H9 (cell line): ENCODE data around the gene THOP1. TPM values are rescaled to one million over a fixed set of nuclear protein-coding genes. Genes with fewer than 3 reads are reported as not detected.

Experiments used
- DNase-seq: peaks from one replicate; pipeline ENCODE4 v3.0.0-alpha.2; 2017
- H2AFZ ChIP-seq: one replicate; pipeline ENCODE4 v1.6.1; 2013; ENCODE audit warnings: mild to moderate bottlenecking, low read length, control low read depth, moderate library complexity
- H2AK5ac ChIP-seq: 2 replicates; pipeline ENCODE4 v1.6.1; 2013; ENCODE audit warnings: low read length, control low read depth, mixed read lengths; ENCODE audit not compliant: insufficient read length
- H2BK120ac ChIP-seq: one replicate; pipeline ENCODE4 v1.6.1; 2013; ENCODE audit warnings: low read depth, mild to moderate bottlenecking, low read length, control low read depth, inconsistent platforms; ENCODE audit not compliant: poor library complexity, severe bottlenecking
- H2BK12ac ChIP-seq: 2 replicates; pipeline ENCODE4 v1.6.1; 2013; ENCODE audit warnings: low read length, control low read depth, mixed read lengths, low read depth; ENCODE audit not compliant: insufficient read length
- H2BK15ac ChIP-seq: 2 replicates; pipeline ENCODE4 v1.6.1; 2013; ENCODE audit warnings: low read depth, low read length, control low read depth
- H2BK20ac ChIP-seq: one replicate; pipeline ENCODE4 v1.6.1; 2013; ENCODE audit warnings: low read depth, mild to moderate bottlenecking, low read length, control low read depth, inconsistent platforms; ENCODE audit not compliant: poor library complexity, severe bottlenecking
- H2BK5ac ChIP-seq: 2 replicates; pipeline ENCODE4 v1.6.1; 2013; ENCODE audit warnings: low read length, control low read depth, mixed read lengths; ENCODE audit not compliant: insufficient read length
- H3K14ac ChIP-seq: 2 replicates; pipeline ENCODE4 v1.6.1; 2013; ENCODE audit warnings: low read length, control low read depth; ENCODE audit not compliant: insufficient read depth
- H3K18ac ChIP-seq: 2 replicates; pipeline ENCODE4 v1.6.1; 2013; ENCODE audit warnings: low read depth, mild to moderate bottlenecking, mixed read lengths, low read length, control low read depth; ENCODE audit not compliant: insufficient read length
- H3K23ac ChIP-seq: 2 replicates; pipeline ENCODE4 v1.6.1; 2013; ENCODE audit warnings: low read length, control low read depth, mixed read lengths, low read depth; ENCODE audit not compliant: insufficient read length
- H3K23me2 ChIP-seq: 2 replicates; pipeline ENCODE4 v1.6.1; 2013; ENCODE audit warnings: low read depth, mild to moderate bottlenecking, mixed read lengths, low read length, control low read depth; ENCODE audit not compliant: insufficient read length, poor library complexity, severe bottlenecking
- H3K27ac ChIP-seq: 2 replicates; pipeline ENCODE4 v1.5.1; 2013; ENCODE audit warnings: low read length, control low read depth, mixed read lengths, low read depth; ENCODE audit not compliant: insufficient read length
- H3K27me3 ChIP-seq: 2 replicates; pipeline ENCODE4 v1.6.1; 2013; ENCODE audit warnings: low read length, control low read depth, inconsistent platforms; ENCODE audit not compliant: insufficient read depth
- H3K4ac ChIP-seq: 2 replicates; pipeline ENCODE4 v1.6.1; 2013; ENCODE audit warnings: low read depth, mild to moderate bottlenecking, control low read depth, inconsistent platforms, low read length, moderate library complexity
- H3K4me1 ChIP-seq: 2 replicates; pipeline ENCODE4 v1.6.1; 2013; ENCODE audit warnings: low read length, control low read depth, inconsistent platforms; ENCODE audit not compliant: insufficient read depth
- H3K4me2 ChIP-seq: 2 replicates; pipeline ENCODE4 v1.6.1; 2013; ENCODE audit warnings: low read length, control low read depth, mixed read lengths; ENCODE audit not compliant: insufficient read length, insufficient read depth
- H3K56ac ChIP-seq: 2 replicates; pipeline ENCODE4 v1.6.1; 2013; ENCODE audit warnings: low read depth, mild to moderate bottlenecking, mixed read lengths, low read length, control low read depth; ENCODE audit not compliant: insufficient read length
- H3K79me1 ChIP-seq: 2 replicates; pipeline ENCODE4 v1.6.1; 2013; ENCODE audit warnings: low read depth, mild to moderate bottlenecking, moderate library complexity, low read length, control low read depth, inconsistent platforms; ENCODE audit not compliant: insufficient read depth, poor library complexity, severe bottlenecking
- H3K79me2 ChIP-seq: 2 replicates; pipeline ENCODE4 v1.6.1; 2013; ENCODE audit warnings: low read length, control low read depth, inconsistent platforms; ENCODE audit not compliant: insufficient read depth
- H3K9ac ChIP-seq: 2 replicates; pipeline ENCODE4 v1.6.1; 2013; ENCODE audit warnings: low read length, control low read depth, mixed read lengths; ENCODE audit not compliant: insufficient read length; ENCODE audit errors: extremely low read depth
- H3K9me3 ChIP-seq: one replicate; pipeline ENCODE4 v1.6.1; 2013; ENCODE audit warnings: low read depth, low read length, inconsistent platforms; ENCODE audit not compliant: control insufficient read depth
- H3T11ph ChIP-seq: one replicate; pipeline ENCODE4 v1.6.1; 2013; ENCODE audit warnings: mild to moderate bottlenecking, low read length, control low read depth, inconsistent platforms
- H4K20me1 ChIP-seq: one replicate; pipeline ENCODE4 v1.6.1; 2013; ENCODE audit not compliant: control insufficient read depth, insufficient read length, insufficient read depth
- H4K5ac ChIP-seq: 2 replicates; pipeline ENCODE4 v1.6.1; 2013; ENCODE audit warnings: low read depth, mild to moderate bottlenecking, mixed read lengths, low read length, control low read depth; ENCODE audit not compliant: insufficient read length
- H4K8ac ChIP-seq: replicated peaks from 2 replicates; pipeline ENCODE4 v1.6.1; 2013; ENCODE audit warnings: low read length, control low read depth, mixed read lengths, low read depth; ENCODE audit not compliant: insufficient read length
- H4K91ac ChIP-seq: 2 replicates; pipeline ENCODE4 v1.6.1; 2013; ENCODE audit warnings: low read depth, mild to moderate bottlenecking, moderate library complexity, mixed read lengths, low read length, control low read depth; ENCODE audit not compliant: insufficient read length
- H3K27ac Mint-ChIP-seq, 3 experiments: 2 replicates in 2 of 3; 3 replicates in 1 of 3; pipeline ENCODE4 v1.8.0; 2020 to 2021; ENCODE audit warnings: mixed read lengths in 3 of 3, mild to moderate bottlenecking in 1 of 3, moderate library complexity in 1 of 3
- H3K27me3 Mint-ChIP-seq: 2 replicates; pipeline ENCODE4 v1.8.0; 2021; ENCODE audit warnings: low read depth, mild to moderate bottlenecking, moderate library complexity, mixed read lengths
- H3K36me3 Mint-ChIP-seq, 3 experiments: 2 replicates in 2 of 3; 3 replicates in 1 of 3; pipeline ENCODE4 v1.8.0; 2020 to 2021; ENCODE audit warnings: low read depth in 3 of 3, mixed read lengths in 3 of 3; ENCODE audit not compliant: insufficient read depth in 1 of 3
- H3K4me1 Mint-ChIP-seq, 2 experiments: 2 replicates each; pipeline ENCODE4 v1.8.0; 2020; ENCODE audit warnings: mixed read lengths in 2 of 2
- H3K4me3 Mint-ChIP-seq, 2 experiments: 2 replicates in 1 of 2; 3 replicates in 1 of 2; pipeline ENCODE4 v1.8.0; 2020 to 2021; ENCODE audit warnings: mild to moderate bottlenecking in 2 of 2, mixed read lengths in 2 of 2, moderate library complexity in 1 of 2
- H3K9me3 Mint-ChIP-seq, 2 experiments: 2 replicates in 1 of 2; 3 replicates in 1 of 2; pipeline ENCODE4 v1.8.0; 2020; ENCODE audit warnings: mild to moderate bottlenecking in 2 of 2, mixed read lengths in 2 of 2, moderate library complexity in 1 of 2
- CTCF ChIP-seq: fragments of 200-600 bp; sonication (generic); conservative IDR thresholded peaks from 3 replicates; pipeline ENCODE4 v1.8.0; 2021; ENCODE audit warnings: antibody characterized with exemption, mild to moderate bottlenecking
- WGBS: extraction: QIAGEN DNeasy Blood & Tissue Kit; methylation state at CpG from one replicate; pipeline ENCODE4 v1.1.7; 2013; ENCODE audit warnings: missing lambda C conversion rate, low lambda C conversion rate, mixed read lengths; ENCODE audit not compliant: insufficient read length; ENCODE audit errors: extremely low coverage; 5-methylcytosine and 5-hydroxymethylcytosine counted together
- total RNA-seq: library from RNA; stranded (reverse); gene quantifications from 2 replicates; pipeline ENCODE4 v1.2.1, GENCODE V29; 2021

The THOP1 gene
- total RNA-seq, 1 experiment from 2014 or later = 150 TPM

DNA sequence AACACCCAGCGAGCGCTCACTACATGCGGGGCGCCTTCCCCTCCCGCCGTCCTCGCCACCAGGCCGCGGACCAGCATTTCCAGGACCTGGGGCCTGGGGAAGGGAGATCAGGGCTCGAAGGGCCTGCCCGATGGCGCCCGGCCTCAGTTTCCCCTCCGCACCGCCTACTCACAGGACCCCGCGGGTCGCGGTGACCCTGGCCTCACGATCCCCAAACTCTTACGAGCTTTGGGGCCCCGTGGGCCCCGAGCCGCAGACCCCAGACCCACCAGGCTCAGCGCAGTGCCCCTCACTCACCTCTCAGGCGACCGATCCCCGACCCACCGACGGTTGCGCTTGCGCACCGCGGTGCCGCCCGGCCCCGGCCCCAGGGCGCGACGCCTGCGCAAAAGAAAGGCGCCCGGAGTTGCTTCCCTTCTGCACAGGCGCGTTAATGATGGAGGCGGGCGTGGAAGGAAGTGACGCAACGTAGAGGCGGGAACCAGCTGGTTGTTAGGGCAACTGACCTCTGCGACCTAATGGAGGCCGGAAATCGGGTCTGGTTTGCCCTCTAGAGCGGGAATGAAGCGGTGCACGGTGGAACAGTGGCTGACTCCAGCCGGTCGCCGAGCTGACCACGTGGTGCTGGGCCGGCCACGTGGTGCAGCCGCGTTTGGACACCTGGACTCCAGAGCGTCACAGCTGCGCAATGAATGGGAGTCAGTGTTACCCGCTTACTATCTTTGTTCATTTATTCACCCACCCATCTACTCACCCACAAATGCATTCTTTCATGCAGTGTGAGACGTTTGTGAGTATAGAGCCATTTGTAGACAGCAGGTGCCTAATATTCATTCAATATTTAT is 2.1 kb upstream of the THOP1 start, which contains the start of gene SGTA:
TSS of gene SGTA (minus strand) at position 338 of the 845 bp plus-strand sequence. CDS start 14,205 bp downstream, outside the sequence.
- Histone ChIP-seq H3K79me1 (peaks cover 13% of the 10 kb centered on the region), H4K91ac (no peak within 1 kb of the TSS), H3T11ph (no peak within 1 kb of the TSS), H3K4me2 (peak within 1 kb of the TSS; percentile 82), H3K14ac (peak within 1 kb of the TSS; percentile 57; the same call in 1 of the 2 replicates), H3K9me3 (no peaks in the 10 kb centered on the region), H4K5ac (no peak within 1 kb of the TSS), H2BK5ac (no peak within 1 kb of the TSS), H3K4me1 (no peaks in the 10 kb centered on the region), H4K20me1 (no peaks in the 10 kb centered on the region), H3K9ac (peak within 1 kb of the TSS; percentile 80), H3K27ac (no peak within 1 kb of the TSS), H3K4ac (no peak within 1 kb of the TSS), H3K56ac (no peak within 1 kb of the TSS), H2AFZ (no peak within 1 kb of the TSS), H2BK20ac (no peak within 1 kb of the TSS), H3K18ac (peak within 1 kb of the TSS; percentile 52), H2BK120ac (no peak within 1 kb of the TSS), H3K23me2 (peaks cover 11% of the 10 kb centered on the region), H3K23ac (no peak within 1 kb of the TSS), H2BK12ac (no peak within 1 kb of the TSS), H2BK15ac (no peak within 1 kb of the TSS), H3K27me3 (no peaks in the 10 kb centered on the region), H3K79me2 (peaks cover 51% of the 10 kb centered on the region), H4K8ac (no peak within 1 kb of the TSS), H2AK5ac (no peak within 1 kb of the TSS)
- H3K9me3 Mint-ChIP-seq = peaks cover 0 to 4% of the 10 kb centered on the region in 2 experiments; a peak in 1 of 5 replicates
- no CpG with 5 or more reads among the region's 68 CpGs for WGBS
- TF ChIP-seq CTCF = peak; percentile 55
- peak; percentile 99 for DNase-seq
- H3K4me1 Mint-ChIP-seq = peaks cover 14 to 32% of the 10 kb centered on the region in 2 experiments
- H3K36me3 Mint-ChIP-seq = peaks cover 13 to 36% (median 28%) of the 10 kb centered on the region in 3 experiments
- peak within 1 kb of the TSS; percentile 65 to 96 (median 95); a peak in 6 of 7 replicates for H3K27ac Mint-ChIP-seq
- H3K4me3 Mint-ChIP-seq = peak within 1 kb of the TSS; percentile 90 to 97
- no peaks in the 10 kb centered on the region; the same call in 1 of the 2 replicates for H3K27me3 Mint-ChIP-seq
